H1 (cell line): Measurements from ENCODE around the gene WDR33. TPM values are rescaled to one million over a fixed set of nuclear protein-coding genes. Genes with fewer than 3 reads are reported as not detected.

Experiments
- CTCF ChIA-PET: fragments of 300-600 bp; sonication (Branson Sonifier 250); formaldehyde crosslinking; loops from one replicate; lab custom pipeline; 2021; ENCODE audit not compliant: partially characterized antibody; lab: Charles Lee
- POLR2A ChIA-PET: fragments of 300-600 bp; sonication (Branson Sonifier 250); formaldehyde crosslinking; loops from one replicate; lab custom pipeline; 2021; ENCODE audit warnings: inconsistent platforms; ENCODE audit not compliant: partially characterized antibody; lab: Charles Lee
- DNase-seq, 2 experiments: peaks; one replicate each; pipeline versions ENCODE4 v3.0.0 to v3.0.0-alpha.2; 2010 to 2022; ENCODE audit warnings: low spot score in 2 of 2, low read depth in 1 of 2, mixed read lengths in 1 of 2
- FAIRE-seq: peaks from 2 replicates; lab custom pipeline; 2011; peaks lifted over from hg19 to GRCh38; lab: Jason Lieb, UNC
- H2AFZ ChIP-seq: 2 replicates; pipeline ENCODE4 v1.8.1; 2012; ENCODE audit warnings: low read length, inconsistent platforms
- H2AK5ac ChIP-seq: 2 replicates; pipeline ENCODE4 v1.6.1; 2013; ENCODE audit warnings: low read depth, low read length
- H2BK120ac ChIP-seq: replicated peaks from 2 replicates; pipeline ENCODE3; 2013; ENCODE audit warnings: low read depth, low read length, inconsistent platforms
- H2BK12ac ChIP-seq: 2 replicates; pipeline ENCODE4 v1.6.1; 2013; ENCODE audit warnings: low read depth, low read length
- H2BK15ac ChIP-seq: 2 replicates; pipeline ENCODE4 v1.6.1; 2013; ENCODE audit warnings: low read length
- H2BK20ac ChIP-seq: 2 replicates; pipeline ENCODE4 v1.6.1; 2013; ENCODE audit warnings: low read length
- H2BK5ac ChIP-seq: 2 replicates; pipeline ENCODE4 v1.6.1; 2013; ENCODE audit warnings: low read depth, low read length
- H3K14ac ChIP-seq: 2 replicates; pipeline ENCODE4 v1.6.1; 2013; ENCODE audit warnings: inconsistent platforms; ENCODE audit not compliant: insufficient read length
- H3K18ac ChIP-seq: 2 replicates; pipeline ENCODE4 v1.6.1; 2013; ENCODE audit warnings: low read length; ENCODE audit errors: extremely low read depth
- H3K23ac ChIP-seq: 2 replicates; pipeline ENCODE4 v1.6.1; 2013; ENCODE audit warnings: inconsistent platforms; ENCODE audit not compliant: insufficient read length
- H3K23me2 ChIP-seq: 2 replicates; pipeline ENCODE4 v1.6.1; 2013; ENCODE audit warnings: low read depth, low read length
- H3K27ac ChIP-seq: 2 replicates; pipeline ENCODE4 v1.6.1; 2011; ENCODE audit warnings: low read depth, low read length, inconsistent platforms
- H3K27me3 ChIP-seq, 4 experiments: replicated peaks in 1 of 4; 1 replicate in 1 of 4; 2 replicates in 3 of 4; pipeline versions ENCODE4 v1.6.1 to v1.8.1; 2011 to 2013; ENCODE audit warnings: low read length in 3 of 4, mild to moderate bottlenecking in 3 of 4, inconsistent platforms in 2 of 4, mixed read lengths in 2 of 4, moderate library complexity in 1 of 4; ENCODE audit not compliant: control insufficient read depth in 3 of 4, insufficient read depth in 3 of 4; ENCODE audit errors: extremely low read depth in 1 of 4
- H3K36me3 ChIP-seq, 4 experiments: 2 replicates each; pipeline versions ENCODE4 v1.6.1 to v1.8.1; 2011 to 2013; ENCODE audit warnings: mild to moderate bottlenecking in 4 of 4, low read length in 3 of 4, moderate library complexity in 2 of 4, control low read depth in 1 of 4, inconsistent platforms in 1 of 4; ENCODE audit not compliant: insufficient read depth in 4 of 4, control insufficient read depth in 2 of 4
- H3K4ac ChIP-seq: replicated peaks from 2 replicates; pipeline ENCODE3; 2013; ENCODE audit warnings: low read length, low read depth, mixed read lengths, inconsistent platforms; ENCODE audit not compliant: insufficient read length
- H3K4me1 ChIP-seq, 4 experiments: replicated peaks in 1 of 4; 1 replicate in 1 of 4; 2 replicates in 3 of 4; pipeline versions ENCODE4 v1.6.1 to v1.8.1; 2011 to 2013; ENCODE audit warnings: low read length in 3 of 4, inconsistent platforms in 2 of 4, mixed read lengths in 1 of 4; ENCODE audit not compliant: insufficient read depth in 4 of 4, control insufficient read depth in 3 of 4
- H3K4me2 ChIP-seq, 2 experiments: 2 replicates each; pipeline versions ENCODE4 v1.6.1 to v1.8.1; 2011 to 2013; ENCODE audit warnings: low read depth in 2 of 2, low read length in 2 of 2, control low read depth in 1 of 2, inconsistent platforms in 1 of 2, mild to moderate bottlenecking in 1 of 2; ENCODE audit not compliant: insufficient read depth in 1 of 2
- H3K4me3 ChIP-seq, 4 experiments: fragments of 200-600, 300-600 bp in 1 of 4; sonication (generic), shearing (Covaris generic), sonication (Bioruptor Twin) in 1 of 4; 2 replicates each; pipeline versions ENCODE4 v1.5.1 to v1.8.1; 2011 to 2016; ENCODE audit warnings: low read length in 4 of 4, low read depth in 3 of 4, control low read depth in 2 of 4, inconsistent platforms in 2 of 4, mild to moderate bottlenecking in 2 of 4, mixed read lengths in 1 of 4, moderate library complexity in 1 of 4; ENCODE audit not compliant: insufficient read depth in 2 of 4; ENCODE audit errors: extremely low read depth in 1 of 4
- H3K56ac ChIP-seq: replicated peaks from 2 replicates; pipeline ENCODE3; 2013; ENCODE audit warnings: low read depth, mild to moderate bottlenecking, mixed read lengths, low read length, inconsistent platforms; ENCODE audit not compliant: insufficient read length
- H3K79me1 ChIP-seq: 2 replicates; pipeline ENCODE4 v1.6.1; 2013; ENCODE audit warnings: low read depth, low read length, control low read depth
- H3K79me2 ChIP-seq, 2 experiments: 2 replicates each; pipeline versions ENCODE4 v1.6.1 to v1.8.1; 2012 to 2013; ENCODE audit warnings: low read length in 2 of 2, mild to moderate bottlenecking in 2 of 2, inconsistent platforms in 1 of 2; ENCODE audit not compliant: insufficient read depth in 2 of 2, control insufficient read depth in 1 of 2
- H3K9ac ChIP-seq, 4 experiments: replicated peaks in 1 of 4; 1 replicate in 1 of 4; 2 replicates in 3 of 4; pipeline versions ENCODE4 v1.6.1 to v1.8.1; 2011 to 2013; ENCODE audit warnings: low read depth in 3 of 4, low read length in 3 of 4, control low read depth in 2 of 4, mild to moderate bottlenecking in 2 of 4, moderate library complexity in 2 of 4, inconsistent platforms in 1 of 4; ENCODE audit errors: extremely low read depth in 1 of 4
- H3K9me3 ChIP-seq, 2 experiments: 2 replicates each; pipeline versions ENCODE4 v1.6.1 to v1.8.1; 2012 to 2013; ENCODE audit warnings: mild to moderate bottlenecking in 2 of 2, moderate library complexity in 2 of 2, control low read depth in 1 of 2, inconsistent platforms in 1 of 2, low read depth in 1 of 2, low read length in 1 of 2, mixed read lengths in 1 of 2; ENCODE audit not compliant: insufficient read depth in 2 of 2
- H4K20me1 ChIP-seq, 2 experiments: replicated peaks in 1 of 2; 2 replicates each; pipeline versions ENCODE3 to v1.8.1; 2011 to 2013; ENCODE audit warnings: inconsistent platforms in 2 of 2, low read length in 2 of 2, mild to moderate bottlenecking in 1 of 2; ENCODE audit not compliant: insufficient read depth in 2 of 2, control insufficient read depth in 1 of 2
- H4K5ac ChIP-seq: 2 replicates; pipeline ENCODE4 v1.6.1; 2013; ENCODE audit warnings: low read length, low read depth, mixed read lengths, inconsistent platforms; ENCODE audit not compliant: insufficient read length
- H4K8ac ChIP-seq: 2 replicates; pipeline ENCODE4 v1.8.0; 2013; ENCODE audit warnings: mild to moderate bottlenecking, moderate library complexity, low read length, inconsistent platforms; ENCODE audit not compliant: insufficient read depth; ENCODE audit errors: extremely low read depth
- H4K91ac ChIP-seq: replicated peaks from 2 replicates; pipeline ENCODE3; 2013; ENCODE audit warnings: low read length, mixed read lengths, inconsistent platforms; ENCODE audit not compliant: insufficient read length
- RNF2 ChIP-seq: fragments of 200-900, 300-1000 bp; sonication (generic); IDR thresholded peaks from 2 replicates; pipeline ENCODE4 v1.7.1; 2016; ENCODE audit warnings: borderline replicate concordance, low read depth, mild to moderate bottlenecking, antibody characterized with exemption, low read length; ENCODE audit not compliant: poor library complexity, severe bottlenecking; ENCODE audit errors: missing control alignments
- USF2 ChIP-seq: IDR thresholded peaks from 2 replicates; pipeline ENCODE4 v1.6.1; 2011; ENCODE audit warnings: low read length, improper control_type of control experiment
- WGBS, 2 experiments: shearing (Covaris generic) in 1 of 2; methylation state at CpG; one replicate each; pipeline versions ENCODE4 v1.1.6 to v1.1.7; 2013 to 2015; ENCODE audit warnings: low lambda C conversion rate in 2 of 2, mixed read lengths in 2 of 2, inconsistent platforms in 1 of 2, low coverage in 1 of 2, missing lambda C conversion rate in 1 of 2; ENCODE audit not compliant: insufficient replicate concordance in 2 of 2, insufficient coverage in 1 of 2, insufficient read length in 1 of 2; ENCODE audit errors: extremely low coverage in 1 of 2, missing lambda C conversion rate in 1 of 2; 5-methylcytosine and 5-hydroxymethylcytosine counted together
- polyA plus RNA-seq, 7 experiments: library from polyadenylated mRNA; depleted of rRNA in 3 of 7; stranded (reverse) in 5 of 7; unstranded in 2 of 7; fragments of >200 nt in 5 of 7; fragments of 200-250 nt in 2 of 7; gene quantifications; 1 replicate in 5 of 7; 2 replicates in 1 of 7; 4 replicates in 1 of 7; pipeline versions ENCODE4 v1.2.1 to v1.2.3, GENCODE V29; 2011 to 2013; ENCODE audit warnings: missing spikeins in 2 of 7, mixed read lengths in 2 of 7
- total RNA-seq: library from RNA; stranded (reverse); fragmentation: NEBNext Ultra II Directional; extraction: Animal tissue kit (Norgen Biotek cat#: 25700); gene quantifications from 2 replicates; pipeline ENCODE4 v1.2.1, GENCODE V29; 2021

WDR33 gene
- total and polyA plus RNA-seq, 2 of the 8 experiments (the other 6 are each of a cell fraction or from before 2014, with no cell fraction given): 18.1 to 82.7 TPM

GRCh38 chr2:127651381-127651809 is 159.6 kb downstream of the WDR33 start:
- CTCF ChIA-PET: interaction anchor here (1.2 to 13.7 kb wide), 6 partner anchors 11 to 59 kb away, joined by 4 to 160 read pairs (median 20); partner anchors contain the start of gene LIMS2
- H3K14ac ChIP-seq: no peak overlapping the region

More at GRCh38 chr2:127651381-127651809, 159.6 kb downstream of the WDR33 start:
- POLR2A ChIA-PET: no interaction called here
- Histone ChIP-seq H2AFZ (no peak overlapping the region), H3K9me3 (no peaks in the 10 kb centered on the region), H3K27me3 (peaks cover 0 to 2% (median 0%) of the 10 kb centered on the region in 4 experiments; a peak in 1 of 7 replicates), H4K91ac (no peak overlapping the region), H2AK5ac (no peak overlapping the region), H3K79me2 (no peaks in the 10 kb centered on the region), H3K18ac (no peak overlapping the region), H2BK120ac (no peak overlapping the region), H4K20me1 (peaks cover 0 to 1% of the 10 kb centered on the region in 2 experiments), H2BK12ac (peak overlapping the region; percentile 39; the same call in 1 of the 2 replicates), H3K27ac (no peak overlapping the region), H3K4me3 (no peak overlapping the region), H4K5ac (no peak overlapping the region), H3K36me3 (no peaks in the 10 kb centered on the region), H2BK20ac (no peak overlapping the region), H3K9ac (no peak overlapping the region), H2BK15ac (peak overlapping the region; percentile 40; the same call in 1 of the 2 replicates), H3K4me1 (peaks cover 0 to 5% (median under 1%) of the 10 kb centered on the region in 4 experiments; a peak in 2 of 7 replicates), H3K4me2 (no peak overlapping the region), H3K23ac (no peak overlapping the region), H3K79me1 (0 out of 2 replicates have a peak, but pooled peaks cover 3% of the 10 kb centered on the region), H3K56ac (no peak overlapping the region), H3K23me2 (no peaks in the 10 kb centered on the region), H3K4ac (no peak overlapping the region), H2BK5ac (no peak overlapping the region; the same call in 1 of the 2 replicates), H4K8ac (no peak overlapping the region)
- no peak for FAIRE-seq
- 95% methylated on average over 29 of the region's 29 CpGs; no CpG with 5 or more reads in 1 of the 2 experiments for WGBS, 2 experiments
- no peak for DNase-seq
- TF ChIP-seq USF2 (no peak), RNF2 (no peak)
